ENCODE results near the gene ADGRG3. TPM values are rescaled to one million over a fixed set of nuclear protein-coding genes. Genes with fewer than 3 reads are reported as not detected.
A peak's percentile ranks its signal among the peaks of the same experiment; 100 is the strongest.

ADGRG3 gene
- total RNA-seq, 1 experiment from 2014 or later, result not detected

- Histone ChIP-seq H3K36me3 (ENCODE audit: low read depth) (peaks cover 11% of the 10 kb centered on the region; the same call in 1 of the 2 replicates), H3F3A (ENCODE audit: insufficient read depth, low read depth) (peaks cover 47% of the 10 kb centered on the region), H3K4me3 (no peak overlapping the region), H3K9me2 (ENCODE audit: insufficient read depth) (no peaks in the 10 kb centered on the region), H4K20me1 (ENCODE audit: insufficient read depth) (peaks cover 6% of the 10 kb centered on the region; the same call in 1 of the 2 replicates), H3K27ac (no peak overlapping the region), H3K79me2 (ENCODE audit: low read depth) (peaks cover 24% of the 10 kb centered on the region), H3K4me1 (replicated peaks; ENCODE audit: insufficient read depth) (peaks cover 52% of the 10 kb centered on the region), H3K27me3 (ENCODE audit: insufficient read depth, low read depth) (no peaks in the 10 kb centered on the region), H2AFZ (no peak overlapping the region), H3K4me2 (no peak overlapping the region), H3K9me3 (ENCODE audit: insufficient read depth, low read depth) (no peaks in the 10 kb centered on the region)
- no peak for DNase-seq
- TF ChIP-seq EZH2 (IDR thresholded peaks at IDR 0.05; ENCODE audit: low read depth) (no peak), CTCF (conservative IDR thresholded peaks at IDR 0.05) (no peak)
- BruUV-seq (replicated peaks), result no TSS peak
- ChIA-PET CTCF (no interaction called here), POLR2A (ENCODE audit: unreplicated experiment) (no interaction called here)
- intact Hi-C loops (cut with micrococcal nuclease; ENCODE audit: unreplicated experiment), result no loop called here
These were observed 27.5 kb upstream of the ADGRG3 start for GRCh38 chr16:57640612-57641011.

- H3K36me3 ChIP-seq (ENCODE audit: low read depth), result peaks cover 11% of the 10 kb centered on the region; the same call in 1 of the 2 replicates
- peaks cover 27% of the 10 kb centered on the region for H3K79me2 ChIP-seq (ENCODE audit: low read depth)
- H3K4me2 ChIP-seq, result peak overlapping the region; percentile 48
- no peak for TF ChIP-seq CTCF (conservative IDR thresholded peaks at IDR 0.05)
- TF ChIP-seq EZH2 (IDR thresholded peaks at IDR 0.05; ENCODE audit: low read depth), result no peak
- no peak overlapping the region for H3K4me3 ChIP-seq
- CTCF ChIA-PET, result interaction anchor here (0.5 to 1.5 kb wide), 6 partner anchors 13 to 93 kb away, joined by 3 to 11 read pairs (median 4); partner anchors contain the start of gene KATNB1
- no peaks in the 10 kb centered on the region for H3K27me3 ChIP-seq (ENCODE audit: insufficient read depth, low read depth)
- H2AFZ ChIP-seq, result no peak overlapping the region
- intact Hi-C loops (cut with micrococcal nuclease; ENCODE audit: unreplicated experiment), result loop anchor here (1.0 kb wide), 2 partner anchors 14 to 19 kb away; partner anchors contain the start of gene ADGRG1
- POLR2A ChIA-PET (ENCODE audit: unreplicated experiment), result no interaction called here
- no TSS peak for BruUV-seq (replicated peaks)
- no peaks in the 10 kb centered on the region for H3K9me3 ChIP-seq (ENCODE audit: insufficient read depth, low read depth)
- H3F3A ChIP-seq (ENCODE audit: insufficient read depth, low read depth), result peaks cover 53% of the 10 kb centered on the region
- H3K27ac ChIP-seq, result peak overlapping the region; percentile 70
- H3K9me2 ChIP-seq (ENCODE audit: insufficient read depth), result no peaks in the 10 kb centered on the region
- DNase-seq, result peak in 1 of 2 experiments; percentile 50
- peaks cover 71% of the 10 kb centered on the region for H3K4me1 ChIP-seq (replicated peaks; ENCODE audit: insufficient read depth)
- no peaks in the 10 kb centered on the region for H4K20me1 ChIP-seq (ENCODE audit: insufficient read depth)
These were observed 25.7 kb upstream of the ADGRG3 start for GRCh38 chr16:57642160-57643135.

- Histone ChIP-seq H4K20me1 (ENCODE audit: insufficient read depth) (peaks cover under 1% of the 10 kb centered on the region), H3K27me3 (ENCODE audit: insufficient read depth, low read depth) (no peaks in the 10 kb centered on the region), H3K9me2 (ENCODE audit: insufficient read depth) (no peaks in the 10 kb centered on the region), H2AFZ (no peak overlapping the region), H3K36me3 (ENCODE audit: low read depth) (peaks cover 11% of the 10 kb centered on the region; the same call in 1 of the 2 replicates), H3K79me2 (ENCODE audit: low read depth) (peaks cover 25% of the 10 kb centered on the region), H3K4me2 (peak overlapping the region; percentile 48), H3F3A (ENCODE audit: insufficient read depth, low read depth) (peaks cover 62% of the 10 kb centered on the region), H3K4me3 (no peak overlapping the region), H3K4me1 (replicated peaks; ENCODE audit: insufficient read depth) (peaks cover 77% of the 10 kb centered on the region), H3K9me3 (ENCODE audit: insufficient read depth, low read depth) (no peaks in the 10 kb centered on the region), H3K27ac (peak overlapping the region; percentile 70)
- ChIA-PET POLR2A (ENCODE audit: unreplicated experiment) (interaction anchor here (0.6 to 1.2 kb wide), 4 partner anchors 15 to 23 kb away, joined by 3 to 13 read pairs (median 5); partner anchors contain the start of gene ADGRG1), CTCF (interaction anchor here (0.8 to 1.5 kb wide), 4 partner anchors 16 to 220 kb away, joined by 3 to 11 read pairs (median 6); no protein-coding TSS in a partner anchor)
- no TSS peak for BruUV-seq (replicated peaks)
- DNase-seq, result peak; percentile 84 to 87
- intact Hi-C loops (cut with micrococcal nuclease; ENCODE audit: unreplicated experiment), result loop anchor here (1.0 kb wide), 2 partner anchors 15 to 20 kb away; partner anchors contain the start of gene ADGRG1
- no peak for TF ChIP-seq CTCF (conservative IDR thresholded peaks at IDR 0.05)
- no peak for TF ChIP-seq EZH2 (IDR thresholded peaks at IDR 0.05; ENCODE audit: low read depth)
These were observed 24.8 kb upstream of the ADGRG3 start for GRCh38 chr16:57643147-57643874.

Data from PC-9 (cell line).